ENCODE data around the gene TNNI2.

TNNI2 gene

GRCh38 chr11:1878137-1879031 is 39.6 kb downstream of the TNNI2 start:
- Histone ChIP-seq H3K4me1 (ENCODE audit: control insufficient read depth, insufficient read depth, low read length) (peaks cover 54% of the 10 kb centered on the region), H3K27ac (ENCODE audit: low read length) (peak overlapping the region; percentile 58), H3K9me3 (ENCODE audit: control insufficient read depth in 2 of 2, low read length in 2 of 2) (no peaks in the 10 kb centered on the region), H3K4me3 (ENCODE audit: low read length in 2 of 2) (no peak overlapping the region), H3K9ac (ENCODE audit: low read length in 2 of 2) (no peak overlapping the region), H3K27me3 (ENCODE audit: control insufficient read depth in 1 of 2, insufficient read depth in 2 of 2, low read length in 2 of 2) (peaks cover 0 to 4% of the 10 kb centered on the region in 2 donors), H3K36me3 (ENCODE audit: control insufficient read depth in 2 of 2, insufficient read depth in 2 of 2, low read length in 2 of 2) (no peaks in the 10 kb centered on the region)

- H3K9ac ChIP-seq (ENCODE audit: low read length in 2 of 2) = no peak overlapping the region
- H3K27me3 ChIP-seq (ENCODE audit: control insufficient read depth in 1 of 2, insufficient read depth in 2 of 2, low read length in 2 of 2) = peaks cover 0 to 4% of the 10 kb centered on the region in 2 donors
- peaks cover 54% of the 10 kb centered on the region for H3K4me1 ChIP-seq (ENCODE audit: control insufficient read depth, insufficient read depth, low read length)
- H3K9me3 ChIP-seq (ENCODE audit: control insufficient read depth in 2 of 2, low read length in 2 of 2) = no peaks in the 10 kb centered on the region
- peak overlapping the region; percentile 62 for H3K27ac ChIP-seq (ENCODE audit: low read length)
- H3K4me3 ChIP-seq (ENCODE audit: low read length in 2 of 2) = no peak overlapping the region
- peaks cover 0 to 3% of the 10 kb centered on the region in 2 donors for H3K36me3 ChIP-seq (ENCODE audit: control insufficient read depth in 2 of 2, insufficient read depth in 2 of 2, low read length in 2 of 2)
Observed at GRCh38 chr11:1879342-1879940, 40.7 kb downstream of the TNNI2 start.

GRCh38 chr11:1879941-1880720 is 41.4 kb downstream of the TNNI2 start:
- Histone ChIP-seq H3K9ac (ENCODE audit: low read length in 2 of 2) (no peak overlapping the region), H3K4me1 (ENCODE audit: control insufficient read depth, insufficient read depth, low read length) (peaks cover 54% of the 10 kb centered on the region), H3K36me3 (ENCODE audit: control insufficient read depth in 2 of 2, insufficient read depth in 2 of 2, low read length in 2 of 2) (peaks cover 2 to 9% of the 10 kb centered on the region in 2 donors), H3K4me3 (ENCODE audit: low read length in 2 of 2) (no peak overlapping the region), H3K9me3 (ENCODE audit: control insufficient read depth in 2 of 2, low read length in 2 of 2) (no peaks in the 10 kb centered on the region), H3K27me3 (ENCODE audit: control insufficient read depth in 1 of 2, insufficient read depth in 2 of 2, low read length in 2 of 2) (peaks cover 0 to 4% of the 10 kb centered on the region in 2 donors), H3K27ac (ENCODE audit: low read length) (peak overlapping the region; percentile 62)

GRCh38 chr11:1880746-1881441 is 42.1 kb downstream of the TNNI2 start:
- Histone ChIP-seq H3K4me3 (ENCODE audit: low read length in 2 of 2) (peak overlapping the region in 1 of 2 donors; percentile 22), H3K36me3 (ENCODE audit: control insufficient read depth in 2 of 2, insufficient read depth in 2 of 2, low read length in 2 of 2) (peaks cover 2 to 11% of the 10 kb centered on the region in 2 donors), H3K9ac (ENCODE audit: low read length in 2 of 2) (peak overlapping the region in 1 of 2 donors; percentile 32), H3K4me1 (ENCODE audit: control insufficient read depth, insufficient read depth, low read length) (peaks cover 52% of the 10 kb centered on the region), H3K27ac (ENCODE audit: low read length) (peak overlapping the region; percentile 62), H3K9me3 (ENCODE audit: control insufficient read depth in 2 of 2, low read length in 2 of 2) (no peaks in the 10 kb centered on the region), H3K27me3 (ENCODE audit: control insufficient read depth in 1 of 2, insufficient read depth in 2 of 2, low read length in 2 of 2) (peaks cover 0 to 2% of the 10 kb centered on the region in 2 donors)

GRCh38 chr11:1881442-1882264 is 42.9 kb downstream of the TNNI2 start:
- Histone ChIP-seq H3K9ac (ENCODE audit: low read length in 2 of 2) (no peak overlapping the region), H3K4me1 (ENCODE audit: control insufficient read depth, insufficient read depth, low read length) (peaks cover 44% of the 10 kb centered on the region), H3K9me3 (ENCODE audit: control insufficient read depth in 2 of 2, low read length in 2 of 2) (no peaks in the 10 kb centered on the region), H3K36me3 (ENCODE audit: control insufficient read depth in 2 of 2, insufficient read depth in 2 of 2, low read length in 2 of 2) (peaks cover 3 to 13% of the 10 kb centered on the region in 2 donors), H3K4me3 (ENCODE audit: low read length in 2 of 2) (no peak overlapping the region), H3K27ac (ENCODE audit: low read length) (peak overlapping the region; percentile 62), H3K27me3 (ENCODE audit: control insufficient read depth in 1 of 2, insufficient read depth in 2 of 2, low read length in 2 of 2) (no peaks in the 10 kb centered on the region)

- Histone ChIP-seq H3K27me3 (ENCODE audit: control insufficient read depth in 1 of 2, insufficient read depth in 2 of 2, low read length in 2 of 2) (no peaks in the 10 kb centered on the region), H3K4me1 (ENCODE audit: control insufficient read depth, insufficient read depth, low read length) (peaks cover 37% of the 10 kb centered on the region), H3K9ac (ENCODE audit: low read length in 2 of 2) (no peak overlapping the region), H3K27ac (ENCODE audit: low read length) (no peak overlapping the region), H3K9me3 (ENCODE audit: control insufficient read depth in 2 of 2, low read length in 2 of 2) (no peaks in the 10 kb centered on the region), H3K36me3 (ENCODE audit: control insufficient read depth in 2 of 2, insufficient read depth in 2 of 2, low read length in 2 of 2) (peaks cover 6 to 13% of the 10 kb centered on the region in 2 donors), H3K4me3 (ENCODE audit: low read length in 2 of 2) (no peak overlapping the region)
Observed at GRCh38 chr11:1882265-1883238, 43.8 kb downstream of the TNNI2 start.

- no peak overlapping the region for H3K9ac ChIP-seq (ENCODE audit: low read length in 2 of 2)
- no peak overlapping the region for H3K27ac ChIP-seq (ENCODE audit: low read length)
- no peaks in the 10 kb centered on the region for H3K27me3 ChIP-seq (ENCODE audit: control insufficient read depth in 1 of 2, insufficient read depth in 2 of 2, low read length in 2 of 2)
- peaks cover 31% of the 10 kb centered on the region for H3K4me1 ChIP-seq (ENCODE audit: control insufficient read depth, insufficient read depth, low read length)
- no peaks in the 10 kb centered on the region for H3K9me3 ChIP-seq (ENCODE audit: control insufficient read depth in 2 of 2, low read length in 2 of 2)
- H3K36me3 ChIP-seq (ENCODE audit: control insufficient read depth in 2 of 2, insufficient read depth in 2 of 2, low read length in 2 of 2) = peaks cover 6 to 13% of the 10 kb centered on the region in 2 donors
- H3K4me3 ChIP-seq (ENCODE audit: low read length in 2 of 2) = no peak overlapping the region
Observed at GRCh38 chr11:1883346-1884302, 44.8 kb downstream of the TNNI2 start.

- Histone ChIP-seq H3K36me3 (ENCODE audit: control insufficient read depth in 2 of 2, insufficient read depth in 2 of 2, low read length in 2 of 2) (peaks cover 6 to 13% of the 10 kb centered on the region in 2 donors), H3K27me3 (ENCODE audit: control insufficient read depth in 1 of 2, insufficient read depth in 2 of 2, low read length in 2 of 2) (no peaks in the 10 kb centered on the region), H3K27ac (ENCODE audit: low read length) (no peak overlapping the region), H3K4me3 (ENCODE audit: low read length in 2 of 2) (no peak overlapping the region), H3K9me3 (ENCODE audit: control insufficient read depth in 2 of 2, low read length in 2 of 2) (no peaks in the 10 kb centered on the region), H3K4me1 (ENCODE audit: control insufficient read depth, insufficient read depth, low read length) (peaks cover 31% of the 10 kb centered on the region), H3K9ac (ENCODE audit: low read length in 2 of 2) (no peak overlapping the region)
Observed at GRCh38 chr11:1884303-1884700, 45.5 kb downstream of the TNNI2 start.

Measured in stomach smooth muscle (tissue), 2 donors.